Suppressor macrophage (primary cell): Measurements from ENCODE around the gene PLXNA3.
"Not testable (repeated sequence)": the region's sequence is repeated elsewhere in the genome, so short reads cannot be mapped to it uniquely, and the experiment has no call there.

Source experiments
- DNase-seq, 4 experiments: peaks; one replicate each; pipeline ENCODE4 v3.0.0-alpha.2; 2020 to 2022

PLXNA3 gene

GRCh38 chrX:154481911-154482601, 24.0 kb downstream of the PLXNA3 start:
- DNase-seq = no peak

DNA sequence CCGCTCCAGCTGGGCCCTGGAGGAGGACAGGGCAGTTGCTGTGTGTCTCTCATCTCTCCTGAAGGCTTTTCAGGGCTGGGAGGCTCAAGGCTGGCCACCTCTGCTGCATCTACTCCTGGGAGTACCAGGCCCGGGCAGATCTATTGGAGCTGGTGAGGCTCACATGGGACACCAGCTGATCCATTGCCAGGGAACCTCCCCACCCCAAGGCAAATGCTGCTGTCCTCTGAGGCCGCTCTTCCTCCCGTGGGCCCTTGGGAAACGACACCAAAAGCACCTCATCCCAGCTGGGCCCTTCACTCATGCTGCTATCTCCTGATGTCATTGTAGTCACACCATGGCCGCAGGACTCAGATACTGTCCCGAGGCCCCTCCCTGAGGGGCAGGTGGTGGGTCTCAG, 24.7 kb downstream of the PLXNA3 start:
- no peak for DNase-seq

- DNase-seq = no peak
Measured at GRCh38 chrX:154483325-154483724, 25.2 kb downstream of the PLXNA3 start.

GRCh38 chrX:154484255-154485149, 26.4 kb downstream of the PLXNA3 start:
- peak; percentile 17 to 45 (median 34) for DNase-seq

DNA sequence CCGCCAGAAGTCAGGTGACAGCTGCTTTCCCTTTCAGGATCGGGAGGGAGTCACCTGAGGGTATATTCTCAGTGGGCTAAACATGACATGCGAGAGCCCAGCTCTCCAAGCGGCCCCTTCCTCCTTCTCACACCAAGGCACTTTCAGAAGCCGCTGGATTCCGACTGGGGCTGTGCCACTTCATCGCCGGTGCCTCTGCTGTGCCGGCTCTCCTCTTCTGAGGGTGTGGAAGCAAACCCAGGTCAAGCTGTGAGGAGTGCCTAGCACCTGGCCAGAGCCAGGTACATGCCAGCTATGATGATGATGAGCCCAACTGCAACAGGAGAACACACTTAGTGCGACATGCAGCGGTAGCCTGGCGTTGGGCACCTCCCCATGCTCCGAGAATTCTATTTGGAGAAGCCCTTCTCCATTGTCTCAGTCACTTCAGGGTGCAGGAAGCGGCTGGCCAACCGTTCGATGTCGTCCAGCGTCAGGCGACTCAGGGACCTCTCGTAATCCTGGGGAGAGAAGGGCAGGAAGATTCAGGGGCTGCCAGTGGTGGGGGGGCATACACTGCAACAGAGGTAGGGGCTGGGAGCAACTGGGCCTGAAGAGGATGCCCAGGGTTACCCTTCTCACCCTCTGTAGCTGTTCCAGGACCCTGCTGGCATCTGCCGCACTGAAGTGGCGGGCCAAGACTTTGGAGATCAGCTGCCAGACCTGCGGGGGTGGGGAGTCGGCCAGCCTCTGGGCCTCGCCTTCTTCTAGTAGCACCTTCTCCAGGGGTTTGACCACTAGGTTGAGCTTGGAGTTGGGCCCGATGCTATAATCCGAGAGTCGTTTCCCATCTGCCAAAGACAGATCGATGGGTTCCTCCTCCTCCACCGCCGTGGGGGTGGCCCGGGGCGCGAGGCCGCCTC, 27.3 kb downstream of the PLXNA3 start:
- no peak for DNase-seq

GRCh38 chrX:154486052-154486395, 27.9 kb downstream of the PLXNA3 start:
- peak in 3 of 4 experiments; percentile 26 to 58 (median 46) for DNase-seq

- peak; percentile 53 to 85 (median 68) for DNase-seq
Measured at GRCh38 chrX:154486396-154487207, 28.5 kb downstream of the PLXNA3 start, which contains the start of gene UBL4A. Gene UBL4A (minus strand): TSS chrX:154486615. CDS start chrX:154486584, 31 bp downstream.

- DNase-seq = no peak
Measured at GRCh38 chrX:154487518-154488290, 29.6 kb downstream of the PLXNA3 start.

GRCh38 chrX:154488336-154489075, 30.4 kb downstream of the PLXNA3 start:
- no peak for DNase-seq

- DNase-seq = no peak
Measured at GRCh38 chrX:154489182-154489581, 31.1 kb downstream of the PLXNA3 start.

DNA sequence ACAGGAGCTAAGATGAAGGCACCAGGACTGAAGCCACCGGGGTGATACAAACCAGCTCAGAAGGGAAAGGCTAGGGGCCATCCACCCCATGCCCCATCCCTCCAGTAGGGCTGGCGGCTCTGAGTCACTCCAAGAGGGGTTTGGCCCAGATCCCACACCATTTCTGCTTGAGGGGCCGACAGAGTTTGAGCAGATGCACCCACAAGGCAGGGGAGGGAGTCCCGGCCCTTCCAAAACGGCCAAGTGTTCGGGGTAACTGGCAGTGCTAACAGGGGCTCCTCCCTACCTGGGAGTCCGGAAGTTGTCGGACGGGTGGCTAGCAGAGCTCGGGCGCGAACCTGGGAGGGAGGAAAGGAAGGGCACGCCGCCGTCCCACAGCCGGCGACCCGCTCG, 31.9 kb downstream of the PLXNA3 start:
- DNase-seq = peak in 3 of 4 experiments; percentile 10 to 37 (median 22)

DNA sequence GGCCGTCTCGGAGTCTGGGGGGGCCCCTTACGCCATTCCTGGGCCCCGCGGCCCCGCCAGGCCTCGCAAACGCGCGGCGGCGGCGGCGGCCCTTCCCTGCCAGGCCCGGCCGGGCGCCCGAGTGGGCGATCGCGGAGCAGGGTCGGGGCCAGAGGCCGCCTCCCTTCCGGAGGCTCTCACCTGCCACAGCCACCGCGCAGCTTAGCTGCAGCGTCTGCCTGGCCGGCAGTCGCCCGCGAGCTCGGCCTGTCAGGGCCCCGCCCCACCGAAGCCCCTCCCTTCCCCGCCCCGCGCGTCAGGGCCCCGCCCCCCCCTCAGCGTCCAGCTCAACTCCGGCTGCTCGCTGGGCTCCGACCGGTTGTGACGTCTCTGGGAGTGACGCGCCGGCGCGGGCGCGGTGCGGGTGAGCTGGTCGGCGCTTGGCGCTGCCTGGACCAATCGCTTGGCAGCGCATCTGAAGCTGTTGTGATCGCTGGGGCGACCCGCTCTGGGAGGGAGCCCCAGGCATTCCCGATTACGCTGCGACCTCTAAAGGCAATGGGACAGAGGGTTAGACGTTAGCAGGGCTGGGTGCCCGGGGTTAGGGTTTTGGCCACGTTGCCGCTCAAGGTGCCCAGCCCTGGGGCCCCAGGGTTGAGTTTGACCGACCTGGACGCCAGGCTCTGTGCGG, 32.5 kb downstream of the PLXNA3 start, which contains the start of gene SLC10A3:
TSS of gene SLC10A3 (minus strand) at position 216 of the 670 bp plus-strand sequence. CDS start 1,689 bp downstream, outside the sequence.
- DNase-seq = peak; percentile 91 to 96 (median 94)

DNA sequence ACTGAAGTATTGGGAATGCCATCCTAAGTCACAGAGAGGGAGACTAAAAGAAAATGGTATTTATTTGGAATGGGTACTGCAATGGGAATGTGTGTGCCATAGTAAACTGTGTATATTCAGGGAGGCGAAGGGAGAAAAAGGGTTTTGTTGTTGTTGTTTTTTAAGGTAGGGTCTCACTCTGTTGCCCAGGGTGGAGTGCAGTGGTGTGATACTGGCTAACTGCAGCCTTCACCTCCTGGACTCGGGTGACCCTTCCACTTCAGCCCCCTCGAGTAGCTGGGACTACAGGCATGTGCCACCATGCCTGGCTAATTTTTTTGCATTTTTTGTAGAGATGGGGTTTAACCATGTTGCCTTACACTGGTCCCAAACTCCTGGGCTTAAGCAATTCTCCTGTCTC, 36.6 kb downstream of the PLXNA3 start:
- DNase-seq = no peak

DNA sequence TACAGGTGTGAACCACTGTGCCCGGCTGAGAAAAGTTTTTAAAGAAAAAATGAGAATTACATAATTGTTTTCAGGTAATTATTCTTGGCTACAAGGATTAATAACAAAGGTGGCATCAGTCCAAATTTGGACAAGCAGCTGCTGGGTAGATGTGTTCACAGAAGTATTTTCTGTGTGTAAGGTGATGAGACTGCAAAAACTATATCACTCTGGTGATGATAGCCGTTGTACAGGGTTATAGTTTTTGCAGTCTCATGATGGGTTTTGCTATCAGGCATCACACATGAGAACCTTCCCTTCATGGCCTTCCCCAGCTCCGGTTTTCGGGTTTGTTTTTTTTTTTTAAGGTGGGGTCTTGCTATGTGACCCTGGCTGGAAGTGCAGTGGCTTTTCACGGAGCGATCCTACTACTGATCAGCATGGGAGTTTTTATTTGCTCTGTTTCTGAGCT, 37.4 kb downstream of the PLXNA3 start:
- DNase-seq = no peak

GRCh38 chrX:154496591-154497137, 38.6 kb downstream of the PLXNA3 start:
- not testable (repeated sequence) for DNase-seq

- DNase-seq = not testable (repeated sequence)
Measured at GRCh38 chrX:154501423-154501822, 43.3 kb downstream of the PLXNA3 start.

DNA sequence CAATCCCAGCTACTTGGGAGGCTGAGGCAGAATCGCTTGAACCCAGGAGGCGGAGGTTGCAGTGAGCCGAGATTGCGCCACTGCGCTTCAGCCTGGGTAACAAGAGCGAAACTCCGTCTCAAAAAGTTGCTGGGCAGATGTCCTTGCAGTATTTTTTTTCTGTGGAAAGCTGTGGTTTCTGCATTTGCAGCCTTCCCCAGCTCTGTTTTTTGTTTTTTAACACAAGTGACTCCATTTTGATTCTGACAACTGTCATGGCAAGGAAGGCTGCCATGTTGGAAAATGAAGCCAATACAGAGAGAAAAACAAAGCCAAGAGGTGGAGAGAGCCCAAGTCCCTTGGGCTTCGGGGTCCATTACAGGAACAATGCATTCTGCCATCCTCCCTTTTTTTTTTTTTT, 44.0 kb downstream of the PLXNA3 start:
- no peak for DNase-seq

DNA sequence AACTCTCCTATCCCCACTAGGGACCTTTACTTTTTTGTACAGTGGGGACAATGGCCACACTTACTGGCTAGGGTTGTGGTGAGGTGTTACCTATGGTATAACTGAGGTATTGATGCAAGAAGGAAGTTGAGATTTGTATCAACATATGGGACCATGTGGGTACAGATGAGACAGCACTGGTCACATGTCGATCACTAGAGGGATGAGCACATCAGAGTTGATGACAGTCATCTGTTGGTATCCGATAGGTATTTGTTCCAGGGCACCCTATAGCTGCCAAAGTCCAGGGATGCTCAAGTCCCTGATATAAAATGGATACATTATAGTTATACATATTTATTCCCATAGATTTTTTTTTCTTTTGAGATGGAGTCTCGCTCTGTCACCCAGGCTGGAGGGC, 44.9 kb downstream of the PLXNA3 start:
- DNase-seq = peak in 2 of 4 experiments; percentile 14 to 21

- DNase-seq = peak in 3 of 4 experiments; percentile 29 to 37 (median 36)
Measured at GRCh38 chrX:154505734-154506133, 47.7 kb downstream of the PLXNA3 start.
